HEK293 (cell line): ENCODE measurements around the gene ENDOU.
A peak's percentile ranks its signal among the peaks of the same experiment; 100 is the strongest.

Experiments
- RBAK ChIP-seq: fragments of 450-650 bp; formaldehyde crosslinking; IDR thresholded peaks from 2 replicates; pipeline ENCODE4 v1.5.1; 2016; ENCODE audit warnings: missing biosample characterization, missing genetic modification characterization
- TRIM28 ChIP-seq: IDR thresholded peaks from 2 replicates; pipeline ENCODE4 v1.6.1; 2011; ENCODE audit warnings: low read length, control low read depth, borderline replicate concordance
- ZBTB1 ChIP-seq: fragments of 450-650 bp; formaldehyde crosslinking; IDR thresholded peaks from 2 replicates; pipeline ENCODE4 v1.5.1; 2016; ENCODE audit warnings: missing biosample characterization, missing genetic modification characterization
- ZBTB17 ChIP-seq: fragments of 450-650 bp; formaldehyde crosslinking; IDR thresholded peaks from 2 replicates; pipeline ENCODE4 v1.5.1; 2016; ENCODE audit warnings: missing biosample characterization, missing genetic modification characterization
- ZEB2 ChIP-seq: fragments of 450-650 bp; formaldehyde crosslinking; IDR thresholded peaks from 2 replicates; pipeline ENCODE4 v1.5.1; 2016; ENCODE audit warnings: missing biosample characterization, missing genetic modification characterization
- ZNF133 ChIP-seq: fragments of 450-650 bp; formaldehyde crosslinking; IDR thresholded peaks from 2 replicates; pipeline ENCODE4 v1.5.1; 2016; ENCODE audit warnings: missing biosample characterization, missing genetic modification characterization
- ZNF169 ChIP-seq: fragments of 450-650 bp; formaldehyde crosslinking; IDR thresholded peaks from 2 replicates; pipeline ENCODE4 v1.5.1; 2016; ENCODE audit warnings: missing biosample characterization, missing genetic modification characterization
- ZNF202 ChIP-seq: fragments of 450-650 bp; formaldehyde crosslinking; IDR thresholded peaks from 2 replicates; pipeline ENCODE4 v1.5.1; 2016; ENCODE audit warnings: missing biosample characterization, missing genetic modification characterization, borderline replicate concordance
- ZNF292 ChIP-seq: fragments of 450-650 bp; formaldehyde crosslinking; IDR thresholded peaks from 2 replicates; pipeline ENCODE4 v1.5.1; 2016; ENCODE audit warnings: low read depth, missing biosample characterization, missing genetic modification characterization, borderline replicate concordance
- ZNF324 ChIP-seq: fragments of 450-650 bp; formaldehyde crosslinking; IDR thresholded peaks from 2 replicates; pipeline ENCODE4 v1.5.1; 2016; ENCODE audit warnings: missing biosample characterization, missing genetic modification characterization
- ZNF37A ChIP-seq: fragments of 450-650 bp; IDR thresholded peaks from 2 replicates; pipeline ENCODE4 v1.5.1; 2018; ENCODE audit warnings: missing biosample characterization, missing genetic modification characterization
- ZNF391 ChIP-seq: fragments of 450-650 bp; formaldehyde crosslinking; IDR thresholded peaks from 2 replicates; pipeline ENCODE4 v1.5.1; 2016; ENCODE audit warnings: low read depth, missing biosample characterization, missing genetic modification characterization, borderline replicate concordance
- ZNF473 ChIP-seq: fragments of 450-650 bp; formaldehyde crosslinking; IDR thresholded peaks from 2 replicates; pipeline ENCODE4 v1.5.1; 2017; ENCODE audit warnings: missing biosample characterization, missing genetic modification characterization
- ZNF596 ChIP-seq: fragments of 450-650 bp; IDR thresholded peaks from 2 replicates; pipeline ENCODE4 v1.5.0; 2018; ENCODE audit warnings: missing biosample characterization, mild to moderate bottlenecking, missing genetic modification characterization, moderate library complexity
- ZNF600 ChIP-seq: fragments of 450-650 bp; formaldehyde crosslinking; IDR thresholded peaks from 2 replicates; pipeline ENCODE4 v1.5.1; 2016; ENCODE audit warnings: missing biosample characterization, missing genetic modification characterization
- ZNF626 ChIP-seq: fragments of 450-650 bp; sonication (Bioruptor Pico); formaldehyde crosslinking; IDR thresholded peaks from 2 replicates; pipeline ENCODE4 v1.5.1; 2018; ENCODE audit warnings: missing biosample characterization, missing genetic modification characterization, inconsistent platforms
- ZNF677 ChIP-seq: fragments of 450-650 bp; IDR thresholded peaks from 2 replicates; pipeline ENCODE4 v1.5.0; 2018; ENCODE audit warnings: missing biosample characterization, mild to moderate bottlenecking, missing genetic modification characterization, moderate library complexity
- ZNF785 ChIP-seq: fragments of 450-650 bp; formaldehyde crosslinking; IDR thresholded peaks from 2 replicates; pipeline ENCODE4 v1.5.1; 2016; ENCODE audit warnings: missing biosample characterization, missing genetic modification characterization
- ZNF792 ChIP-seq: fragments of 450-650 bp; formaldehyde crosslinking; IDR thresholded peaks from 2 replicates; pipeline ENCODE4 v1.5.1; 2016; ENCODE audit warnings: missing biosample characterization, missing genetic modification characterization
- TF ChIP-seq, protein P1 (sequence below): fragments of 450-650 bp; IDR thresholded peaks from 2 replicates; pipeline ENCODE4 v1.5.1; 2018; ENCODE audit warnings: missing biosample characterization, mild to moderate bottlenecking, missing genetic modification characterization
- TF ChIP-seq, protein P2 (sequence below): fragments of 450-650 bp; formaldehyde crosslinking; IDR thresholded peaks from 2 replicates; pipeline ENCODE4 v1.5.1; 2016; ENCODE audit warnings: missing biosample characterization, missing genetic modification characterization
- TF ChIP-seq, protein P3 (sequence below): fragments of 450-650 bp; formaldehyde crosslinking; IDR thresholded peaks from 2 replicates; pipeline ENCODE4 v1.5.1; 2016; ENCODE audit warnings: missing biosample characterization, missing genetic modification characterization
- TF ChIP-seq, protein P4 (sequence below): fragments of 450-650 bp; formaldehyde crosslinking; IDR thresholded peaks from 2 replicates; pipeline ENCODE4 v1.5.1; 2017; ENCODE audit warnings: missing biosample characterization, missing genetic modification characterization
- TF ChIP-seq, protein P5 (sequence below): fragments of 450-650 bp; formaldehyde crosslinking; IDR thresholded peaks from 2 replicates; pipeline ENCODE4 v1.5.1; 2017; ENCODE audit warnings: missing biosample characterization, missing genetic modification characterization

Gene ENDOU

DNA sequence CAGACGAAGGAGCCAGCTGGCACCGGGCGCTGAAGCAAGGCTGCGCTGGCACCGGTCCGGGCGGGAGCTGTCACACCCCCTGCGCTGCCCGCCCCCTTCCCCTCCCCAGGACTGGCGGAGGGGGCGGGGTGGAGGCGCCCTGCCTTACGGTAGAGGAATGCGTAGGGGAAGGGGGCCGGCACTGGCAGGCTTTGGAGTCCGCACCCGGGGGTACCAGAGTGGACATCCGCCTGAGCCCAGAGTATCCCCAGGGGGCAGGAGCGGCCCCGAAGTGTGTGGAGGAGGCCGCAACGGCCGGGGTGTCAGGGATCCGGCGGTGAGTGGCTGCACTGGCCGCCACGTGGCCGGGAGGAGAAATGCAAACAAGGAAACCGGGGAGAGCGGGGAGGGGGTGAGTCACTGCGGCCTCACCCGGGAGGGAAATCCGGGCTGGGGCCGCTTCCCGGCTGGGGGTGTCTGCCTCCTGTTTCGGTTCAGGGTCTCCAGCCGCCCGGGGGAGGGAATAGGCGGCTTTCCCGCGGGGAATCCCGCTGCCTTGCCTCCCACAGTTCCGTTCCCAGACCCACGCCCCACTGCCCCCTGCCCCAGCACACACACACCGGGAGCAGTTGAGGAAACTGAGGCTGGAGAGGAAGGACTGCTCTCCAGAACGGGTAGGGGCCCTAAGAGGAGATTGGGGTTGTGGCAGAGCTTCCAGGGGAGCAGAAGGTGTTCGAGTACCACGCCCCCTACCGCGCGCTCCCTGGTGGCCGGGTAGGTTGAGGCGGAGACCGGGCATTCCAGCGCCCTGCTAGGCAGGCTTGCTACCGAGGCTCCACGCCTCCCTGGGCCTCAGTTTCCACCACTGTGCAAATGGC, 33.8 kb upstream of the ENDOU start, which contains the start of gene RAPGEF3 (continued):
- 0 out of 2 replicates have a peak, but pooled peaks have one; percentile 55 for TF ChIP-seq ZNF391 (tag by site-specific recombination)
- no peak for TF ChIP-seq ZNF785 (tag by site-specific recombination)
- TF ChIP-seq ZNF792, result no peak
- TF ChIP-seq, protein P1, sequence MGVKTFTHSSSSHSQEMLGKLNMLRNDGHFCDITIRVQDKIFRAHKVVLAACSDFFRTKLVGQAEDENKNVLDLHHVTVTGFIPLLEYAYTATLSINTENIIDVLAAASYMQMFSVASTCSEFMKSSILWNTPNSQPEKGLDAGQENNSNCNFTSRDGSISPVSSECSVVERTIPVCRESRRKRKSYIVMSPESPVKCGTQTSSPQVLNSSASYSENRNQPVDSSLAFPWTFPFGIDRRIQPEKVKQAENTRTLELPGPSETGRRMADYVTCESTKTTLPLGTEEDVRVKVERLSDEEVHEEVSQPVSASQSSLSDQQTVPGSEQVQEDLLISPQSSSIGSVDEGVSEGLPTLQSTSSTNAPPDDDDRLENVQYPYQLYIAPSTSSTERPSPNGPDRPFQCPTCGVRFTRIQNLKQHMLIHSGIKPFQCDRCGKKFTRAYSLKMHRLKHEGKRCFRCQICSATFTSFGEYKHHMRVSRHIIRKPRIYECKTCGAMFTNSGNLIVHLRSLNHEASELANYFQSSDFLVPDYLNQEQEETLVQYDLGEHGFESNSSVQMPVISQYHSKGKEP, result no peak
- no peak for TF ChIP-seq ZNF626 (tag by site-specific recombination)
- TF ChIP-seq ZNF292 (tag by site-specific recombination), result no peak
- peak; percentile 95 for TF ChIP-seq ZNF600 (tag by site-specific recombination)
- TF ChIP-seq, protein P2, sequence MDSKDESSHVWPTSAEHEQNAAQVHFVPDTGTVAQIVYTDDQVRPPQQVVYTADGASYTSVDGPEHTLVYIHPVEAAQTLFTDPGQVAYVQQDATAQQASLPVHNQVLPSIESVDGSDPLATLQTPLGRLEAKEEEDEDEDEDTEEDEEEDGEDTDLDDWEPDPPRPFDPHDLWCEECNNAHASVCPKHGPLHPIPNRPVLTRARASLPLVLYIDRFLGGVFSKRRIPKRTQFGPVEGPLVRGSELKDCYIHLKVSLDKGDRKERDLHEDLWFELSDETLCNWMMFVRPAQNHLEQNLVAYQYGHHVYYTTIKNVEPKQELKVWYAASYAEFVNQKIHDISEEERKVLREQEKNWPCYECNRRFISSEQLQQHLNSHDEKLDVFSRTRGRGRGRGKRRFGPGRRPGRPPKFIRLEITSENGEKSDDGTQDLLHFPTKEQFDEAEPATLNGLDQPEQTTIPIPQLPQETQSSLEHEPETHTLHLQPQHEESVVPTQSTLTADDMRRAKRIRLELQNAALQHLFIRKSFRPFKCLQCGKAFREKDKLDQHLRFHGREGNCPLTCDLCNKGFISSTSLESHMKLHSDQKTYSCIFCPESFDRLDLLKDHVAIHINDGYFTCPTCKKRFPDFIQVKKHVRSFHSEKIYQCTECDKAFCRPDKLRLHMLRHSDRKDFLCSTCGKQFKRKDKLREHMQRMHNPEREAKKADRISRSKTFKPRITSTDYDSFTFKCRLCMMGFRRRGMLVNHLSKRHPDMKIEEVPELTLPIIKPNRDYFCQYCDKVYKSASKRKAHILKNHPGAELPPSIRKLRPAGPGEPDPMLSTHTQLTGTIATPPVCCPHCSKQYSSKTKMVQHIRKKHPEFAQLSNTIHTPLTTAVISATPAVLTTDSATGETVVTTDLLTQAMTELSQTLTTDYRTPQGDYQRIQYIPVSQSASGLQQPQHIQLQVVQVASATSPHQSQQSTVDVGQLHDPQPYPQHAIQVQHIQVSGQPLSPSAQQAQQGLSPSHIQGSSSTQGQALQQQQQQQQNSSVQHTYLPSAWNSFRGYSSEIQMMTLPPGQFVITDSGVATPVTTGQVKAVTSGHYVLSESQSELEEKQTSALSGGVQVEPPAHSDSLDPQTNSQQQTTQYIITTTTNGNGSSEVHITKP (tag by site-specific recombination), result 0 out of 2 replicates have a peak, but pooled peaks have one; percentile 14
- no peak for TF ChIP-seq ZNF473
- TF ChIP-seq ZNF677 (tag by site-specific recombination), result no peak
- TF ChIP-seq, protein P3, sequence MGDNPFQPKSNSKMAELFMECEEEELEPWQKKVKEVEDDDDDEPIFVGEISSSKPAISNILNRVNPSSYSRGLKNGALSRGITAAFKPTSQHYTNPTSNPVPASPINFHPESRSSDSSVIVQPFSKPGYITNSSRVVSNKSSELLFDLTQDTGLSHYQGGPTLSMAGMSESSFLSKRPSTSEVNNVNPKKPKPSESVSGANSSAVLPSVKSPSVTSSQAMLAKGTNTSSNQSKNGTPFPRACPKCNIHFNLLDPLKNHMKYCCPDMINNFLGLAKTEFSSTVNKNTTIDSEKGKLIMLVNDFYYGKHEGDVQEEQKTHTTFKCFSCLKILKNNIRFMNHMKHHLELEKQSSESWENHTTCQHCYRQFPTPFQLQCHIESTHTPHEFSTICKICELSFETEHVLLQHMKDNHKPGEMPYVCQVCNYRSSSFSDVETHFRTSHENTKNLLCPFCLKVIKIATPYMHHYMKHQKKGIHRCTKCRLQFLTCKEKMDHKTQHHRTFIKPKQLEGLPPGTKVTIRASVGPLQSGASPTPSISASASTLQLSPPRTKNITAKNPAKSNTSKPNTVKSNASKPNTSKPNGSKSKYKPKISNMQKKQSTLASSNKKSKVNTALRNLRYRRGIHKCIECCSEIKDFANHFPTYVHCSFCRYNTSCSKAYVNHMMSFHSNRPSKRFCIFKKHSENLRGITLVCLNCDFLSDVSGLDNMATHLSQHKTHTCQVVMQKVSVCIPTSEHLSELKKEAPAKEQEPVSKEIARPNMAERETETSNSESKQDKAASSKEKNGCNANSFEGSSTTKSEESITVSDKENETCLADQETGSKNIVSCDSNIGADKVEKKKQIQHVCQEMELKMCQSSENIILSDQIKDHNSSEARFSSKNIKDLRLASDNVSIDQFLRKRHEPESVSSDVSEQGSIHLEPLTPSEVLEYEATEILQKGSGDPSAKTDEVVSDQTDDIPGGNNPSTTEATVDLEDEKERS (tag by site-specific recombination), result no peak
- TF ChIP-seq RBAK (tag by site-specific recombination), result no peak
- peak; percentile 77 for TF ChIP-seq ZEB2 (tag by site-specific recombination)
- TF ChIP-seq ZNF202 (tag by site-specific recombination), result no peak
- no peak for TF ChIP-seq ZNF169 (tag by site-specific recombination)
- TF ChIP-seq, protein P4, sequence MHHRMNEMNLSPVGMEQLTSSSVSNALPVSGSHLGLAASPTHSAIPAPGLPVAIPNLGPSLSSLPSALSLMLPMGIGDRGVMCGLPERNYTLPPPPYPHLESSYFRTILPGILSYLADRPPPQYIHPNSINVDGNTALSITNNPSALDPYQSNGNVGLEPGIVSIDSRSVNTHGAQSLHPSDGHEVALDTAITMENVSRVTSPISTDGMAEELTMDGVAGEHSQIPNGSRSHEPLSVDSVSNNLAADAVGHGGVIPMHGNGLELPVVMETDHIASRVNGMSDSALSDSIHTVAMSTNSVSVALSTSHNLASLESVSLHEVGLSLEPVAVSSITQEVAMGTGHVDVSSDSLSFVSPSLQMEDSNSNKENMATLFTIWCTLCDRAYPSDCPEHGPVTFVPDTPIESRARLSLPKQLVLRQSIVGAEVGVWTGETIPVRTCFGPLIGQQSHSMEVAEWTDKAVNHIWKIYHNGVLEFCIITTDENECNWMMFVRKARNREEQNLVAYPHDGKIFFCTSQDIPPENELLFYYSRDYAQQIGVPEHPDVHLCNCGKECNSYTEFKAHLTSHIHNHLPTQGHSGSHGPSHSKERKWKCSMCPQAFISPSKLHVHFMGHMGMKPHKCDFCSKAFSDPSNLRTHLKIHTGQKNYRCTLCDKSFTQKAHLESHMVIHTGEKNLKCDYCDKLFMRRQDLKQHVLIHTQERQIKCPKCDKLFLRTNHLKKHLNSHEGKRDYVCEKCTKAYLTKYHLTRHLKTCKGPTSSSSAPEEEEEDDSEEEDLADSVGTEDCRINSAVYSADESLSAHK (tag by site-specific recombination), result no peak
- no peak for TF ChIP-seq ZBTB1 (tag by site-specific recombination)
- no peak for TF ChIP-seq ZNF596 (tag by site-specific recombination)
- TF ChIP-seq ZNF37A, result no peak
- peak; percentile 44; the same call in 1 of the 2 replicates for TF ChIP-seq ZNF324
- TF ChIP-seq TRIM28, result no peak
- no peak for TF ChIP-seq ZNF133
- TF ChIP-seq, protein P5, sequence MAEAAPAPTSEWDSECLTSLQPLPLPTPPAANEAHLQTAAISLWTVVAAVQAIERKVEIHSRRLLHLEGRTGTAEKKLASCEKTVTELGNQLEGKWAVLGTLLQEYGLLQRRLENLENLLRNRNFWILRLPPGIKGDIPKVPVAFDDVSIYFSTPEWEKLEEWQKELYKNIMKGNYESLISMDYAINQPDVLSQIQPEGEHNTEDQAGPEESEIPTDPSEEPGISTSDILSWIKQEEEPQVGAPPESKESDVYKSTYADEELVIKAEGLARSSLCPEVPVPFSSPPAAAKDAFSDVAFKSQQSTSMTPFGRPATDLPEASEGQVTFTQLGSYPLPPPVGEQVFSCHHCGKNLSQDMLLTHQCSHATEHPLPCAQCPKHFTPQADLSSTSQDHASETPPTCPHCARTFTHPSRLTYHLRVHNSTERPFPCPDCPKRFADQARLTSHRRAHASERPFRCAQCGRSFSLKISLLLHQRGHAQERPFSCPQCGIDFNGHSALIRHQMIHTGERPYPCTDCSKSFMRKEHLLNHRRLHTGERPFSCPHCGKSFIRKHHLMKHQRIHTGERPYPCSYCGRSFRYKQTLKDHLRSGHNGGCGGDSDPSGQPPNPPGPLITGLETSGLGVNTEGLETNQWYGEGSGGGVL, result peak; percentile 85
- peak; percentile 62; the same call in 1 of the 2 replicates for TF ChIP-seq ZBTB17
